Sigmoid colon (tissue), 7 donors: ENCODE data around the gene RASL11A. TPM values are rescaled to one million over a fixed set of nuclear protein-coding genes. Genes with fewer than 3 reads are reported as not detected.

Experiments
- DNase-seq: peaks from one replicate; pipeline ENCODE4 v3.0.0-alpha.2; 2019
- H3K27ac ChIP-seq, 4 donors: fragments of 200-600 bp; sonication (generic); one replicate each; pipeline ENCODE4 v1.5.1; 2016 to 2019; ENCODE audit warnings: mild to moderate bottlenecking in 1 of 4
- H3K27me3 ChIP-seq, 3 donors: fragments of 200-600 bp; sonication (generic); one replicate each; pipeline ENCODE4 v1.5.1; 2019; ENCODE audit warnings: mild to moderate bottlenecking in 1 of 3
- H3K36me3 ChIP-seq, 4 donors: fragments of 200-600 bp; sonication (generic); one replicate each; pipeline ENCODE4 v1.5.1; 2016 to 2019
- H3K4me1 ChIP-seq, 4 donors: fragments of 200-600 bp; sonication (generic); one replicate each; pipeline ENCODE4 v1.5.1; 2017 to 2019
- H3K4me3 ChIP-seq, 4 donors: fragments of 200-600 bp; sonication (generic); one replicate each; pipeline ENCODE4 v1.5.1; 2017 to 2019; ENCODE audit warnings: mild to moderate bottlenecking in 2 of 4, moderate library complexity in 1 of 4
- H3K9me3 ChIP-seq, 4 donors: fragments of 200-600 bp in 3 of 4; sonication (generic) in 3 of 4; one replicate each; pipeline versions ENCODE4 v1.5.1 to v1.6.1; 2013 to 2019
- EP300 ChIP-seq, 4 donors: sonication (generic); formaldehyde crosslinking; IDR thresholded peaks; one replicate each; pipeline ENCODE4 v1.6.1; 2017; ENCODE audit warnings: antibody characterized with exemption in 4 of 4
- POLR2A ChIP-seq, 2 donors: fragments of 450-650 bp; IDR thresholded peaks; one replicate each; pipeline ENCODE4 v1.6.1; 2016; ENCODE audit warnings: antibody characterized with exemption in 2 of 2, mild to moderate bottlenecking in 2 of 2, moderate library complexity in 2 of 2
- POLR2AphosphoS5 ChIP-seq, 4 donors: sonication (generic); formaldehyde crosslinking; IDR thresholded peaks; one replicate each; pipeline ENCODE4 v1.6.1; 2017; ENCODE audit warnings: antibody characterized with exemption in 4 of 4
- WGBS, 2 donors: extraction: QIAGEN DNeasy Blood & Tissue Kit; methylation state at CpG; one replicate each; pipeline ENCODE4 v1.1.7; 2013; 5-methylcytosine and 5-hydroxymethylcytosine counted together
- intact Hi-C: fragments of 100-400 bp; cut with DNase I; formaldehyde crosslinking; loops from one replicate; pipeline ENCODE4 v1.15.1; 2023
- polyA plus RNA-seq, 3 donors: library from polyadenylated mRNA; stranded (reverse); fragments of 200-250 nt; gene quantifications; one replicate each; pipeline ENCODE4 v1.2.3, GENCODE V29; 2013
- total RNA-seq, 4 donors: library from RNA; depleted of rRNA; stranded (reverse); fragments of >200 nt; gene quantifications; one replicate each; pipeline ENCODE4 v1.1.0, GENCODE V29; 2016
- TF ChIP-seq, protein P1 (sequence below), 4 experiments: fragments of 450-650 bp in 3 of 4; fragments of 200-600 bp in 1 of 4; IDR thresholded peaks; one replicate each; pipeline ENCODE4 v1.5.1; 2016 to 2019; ENCODE audit warnings: antibody characterized with exemption in 4 of 4, mild to moderate bottlenecking in 3 of 4, moderate library complexity in 2 of 4
- donor health status: healthy with polysubstance abuse.
- donor health status: Bipolar disorder and iron deficiency.
- donor health status: healthy.

RASL11A gene
- total and polyA plus RNA-seq, 7 donors, result 14.1 to 123 (median 33.0) TPM

GRCh38 chr13:27264181-27264580, 6.4 kb upstream of the RASL11A start:
- 56 to 61% methylated on average over 5 of the region's 5 CpGs for WGBS, 2 donors

GRCh38 chr13:27264648-27265047, 6.0 kb upstream of the RASL11A start:
- DNase-seq, result no peak
- Histone ChIP-seq H3K36me3 (peaks cover 0 to 6% (median 0%) of the 10 kb centered on the region in 4 donors), H3K27ac (peak overlapping the region; percentile 18 to 70 (median 64)), H3K4me1 (peaks cover 0 to 37% (median 30%) of the 10 kb centered on the region in 4 donors), H3K27me3 (no peaks in the 10 kb centered on the region), H3K4me3 (no peak overlapping the region), H3K9me3 (no peaks in the 10 kb centered on the region)
- intact Hi-C loops, result no loop called here
- WGBS, 2 donors, result 71% methylated on average over 1 of the region's 1 CpG
- TF ChIP-seq POLR2AphosphoS5 (IDR thresholded peaks at IDR 0.05) (no peak), POLR2A (IDR thresholded peaks at IDR 0.05) (no peak), EP300 (IDR thresholded peaks at IDR 0.05) (no peak)
- TF ChIP-seq, protein P1, sequence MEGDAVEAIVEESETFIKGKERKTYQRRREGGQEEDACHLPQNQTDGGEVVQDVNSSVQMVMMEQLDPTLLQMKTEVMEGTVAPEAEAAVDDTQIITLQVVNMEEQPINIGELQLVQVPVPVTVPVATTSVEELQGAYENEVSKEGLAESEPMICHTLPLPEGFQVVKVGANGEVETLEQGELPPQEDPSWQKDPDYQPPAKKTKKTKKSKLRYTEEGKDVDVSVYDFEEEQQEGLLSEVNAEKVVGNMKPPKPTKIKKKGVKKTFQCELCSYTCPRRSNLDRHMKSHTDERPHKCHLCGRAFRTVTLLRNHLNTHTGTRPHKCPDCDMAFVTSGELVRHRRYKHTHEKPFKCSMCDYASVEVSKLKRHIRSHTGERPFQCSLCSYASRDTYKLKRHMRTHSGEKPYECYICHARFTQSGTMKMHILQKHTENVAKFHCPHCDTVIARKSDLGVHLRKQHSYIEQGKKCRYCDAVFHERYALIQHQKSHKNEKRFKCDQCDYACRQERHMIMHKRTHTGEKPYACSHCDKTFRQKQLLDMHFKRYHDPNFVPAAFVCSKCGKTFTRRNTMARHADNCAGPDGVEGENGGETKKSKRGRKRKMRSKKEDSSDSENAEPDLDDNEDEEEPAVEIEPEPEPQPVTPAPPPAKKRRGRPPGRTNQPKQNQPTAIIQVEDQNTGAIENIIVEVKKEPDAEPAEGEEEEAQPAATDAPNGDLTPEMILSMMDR (IDR thresholded peaks at IDR 0.05), result no peak

More at GRCh38 chr13:27264181-27264580, 6.4 kb upstream of the RASL11A start:
- intact Hi-C loops, result no loop called here
- Histone ChIP-seq H3K27me3 (no peaks in the 10 kb centered on the region), H3K36me3 (peaks cover 0 to 11% (median 0%) of the 10 kb centered on the region in 4 donors), H3K27ac (peak overlapping the region; percentile 18 to 70 (median 64)), H3K4me1 (peaks cover 0 to 37% (median 30%) of the 10 kb centered on the region in 4 donors), H3K4me3 (no peak overlapping the region), H3K9me3 (no peaks in the 10 kb centered on the region)
- no peak for DNase-seq
- peak in 1 of 4 donors; percentile 16 for TF ChIP-seq POLR2AphosphoS5 (IDR thresholded peaks at IDR 0.05)
- no peak for TF ChIP-seq POLR2A (IDR thresholded peaks at IDR 0.05)

DNA sequence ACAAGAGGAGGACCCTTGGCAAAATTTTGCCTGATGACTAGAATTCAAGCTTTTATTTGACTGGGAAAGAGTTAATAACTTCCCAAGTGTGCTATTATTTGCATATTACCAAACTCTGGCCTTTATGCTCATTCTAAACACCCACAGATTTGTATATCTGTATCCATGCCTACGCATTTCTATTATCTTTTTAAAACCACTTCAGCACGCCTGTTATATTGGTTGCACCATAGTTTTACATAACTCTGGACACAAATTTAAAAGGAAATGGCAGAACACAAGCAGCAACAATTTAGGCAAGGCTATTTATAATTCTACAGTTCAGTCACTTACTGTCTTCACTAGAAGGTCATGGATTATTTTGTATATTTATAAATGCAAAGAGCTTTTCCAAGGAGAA, 3.7 kb upstream of the RASL11A start:
- Histone ChIP-seq H3K4me1 (peaks cover 0 to 53% (median 43%) of the 10 kb centered on the region in 4 donors), H3K27ac (peak overlapping the region; percentile 28 to 70 (median 38)), H3K36me3 (peaks cover 0 to 3% (median 0%) of the 10 kb centered on the region in 4 donors), H3K4me3 (no peak overlapping the region), H3K27me3 (no peaks in the 10 kb centered on the region), H3K9me3 (no peaks in the 10 kb centered on the region)
- TF ChIP-seq EP300 (IDR thresholded peaks at IDR 0.05), result no peak
- TF ChIP-seq, protein P1 (IDR thresholded peaks at IDR 0.05), result no peak
- TF ChIP-seq POLR2AphosphoS5 (IDR thresholded peaks at IDR 0.05), result no peak
- TF ChIP-seq POLR2A (IDR thresholded peaks at IDR 0.05), result no peak
- intact Hi-C loops, result no loop called here
- DNase-seq, result no peak
- WGBS, 2 donors, result 56 to 60% methylated on average over 2 of the region's 2 CpGs

- 57 to 85% methylated on average over 2 of the region's 2 CpGs for WGBS, 2 donors
- peak overlapping the region in 3 of 4 donors; percentile 38 to 70 (median 39) for H3K27ac ChIP-seq
- DNase-seq, result no peak
- intact Hi-C loops, result no loop called here
- no peak overlapping the region for H3K4me3 ChIP-seq
- no peak for TF ChIP-seq POLR2AphosphoS5 (IDR thresholded peaks at IDR 0.05)
- TF ChIP-seq, protein P1 (IDR thresholded peaks at IDR 0.05), result no peak
- no peak for TF ChIP-seq POLR2A (IDR thresholded peaks at IDR 0.05)
- TF ChIP-seq EP300 (IDR thresholded peaks at IDR 0.05), result no peak
- H3K27me3 ChIP-seq, result no peaks in the 10 kb centered on the region
- peaks cover 0 to 59% (median 50%) of the 10 kb centered on the region in 4 donors for H3K4me1 ChIP-seq
- H3K36me3 ChIP-seq, result no peaks in the 10 kb centered on the region
- no peaks in the 10 kb centered on the region for H3K9me3 ChIP-seq
These were observed 3.0 kb upstream of the RASL11A start for GRCh38 chr13:27267596-27267995.

DNA sequence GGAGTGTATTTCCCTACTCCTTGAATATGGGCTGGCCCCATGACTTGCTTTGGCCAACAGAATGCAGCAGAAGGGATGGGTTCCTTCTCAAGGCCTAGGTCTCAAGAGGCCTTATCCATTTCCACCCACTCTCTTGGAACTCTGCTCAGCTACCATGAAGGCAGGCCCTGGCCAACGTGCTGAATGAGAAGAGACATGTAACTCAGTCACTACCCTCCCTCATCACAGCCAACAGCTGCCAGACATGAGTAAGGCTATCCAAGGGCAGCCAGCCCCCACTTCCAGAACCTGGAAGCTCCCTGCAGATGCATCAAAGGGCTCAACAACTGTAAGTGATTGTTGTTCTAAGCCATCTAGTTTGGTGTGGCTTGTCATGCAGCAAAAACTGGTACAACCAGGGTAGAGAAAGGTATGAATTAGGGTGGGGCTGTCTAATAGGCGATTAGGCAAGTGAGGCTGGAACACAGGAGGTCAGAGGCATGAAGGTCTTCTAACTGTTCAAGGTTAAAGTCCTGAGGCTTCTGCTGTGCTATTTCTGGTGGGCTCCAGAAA, 1.4 kb upstream of the RASL11A start:
- Histone ChIP-seq H3K4me1 (peaks cover 0 to 58% (median 50%) of the 10 kb centered on the region in 4 donors), H3K27ac (no peak overlapping the region), H3K27me3 (no peaks in the 10 kb centered on the region), H3K4me3 (no peak overlapping the region), H3K9me3 (no peaks in the 10 kb centered on the region), H3K36me3 (no peaks in the 10 kb centered on the region)
- TF ChIP-seq POLR2A (IDR thresholded peaks at IDR 0.05), result no peak
- no peak for TF ChIP-seq EP300 (IDR thresholded peaks at IDR 0.05)
- no peak for TF ChIP-seq POLR2AphosphoS5 (IDR thresholded peaks at IDR 0.05)
- TF ChIP-seq, protein P1 (IDR thresholded peaks at IDR 0.05), result no peak
- WGBS, 2 donors, result 79 to 86% methylated on average over 2 of the region's 2 CpGs
- intact Hi-C loops, result no loop called here
- DNase-seq, result no peak
